Stimulated activated CD4-positive, alpha-beta T cell treated with anti-CD3 and anti-CD28 coated beads, Interleukin-4, amount 100 ng/mL, for 4 hours (primary cell): Measurements from ENCODE around the gene TNFRSF19.

Source experiments
- DNase-seq, 2 experiments: peaks; one replicate each; pipeline ENCODE4 v3.0.0-alpha.2; 2020

TNFRSF19 gene

GRCh38 chr13:23608701-23609413 lies 38.6 kb downstream of the TNFRSF19 start:
- DNase-seq: no peak

- DNase-seq: no peak
Observed at GRCh38 chr13:23609414-23609760, 39.2 kb downstream of the TNFRSF19 start.

- no peak for DNase-seq
Observed at GRCh38 chr13:23609874-23610576, 39.8 kb downstream of the TNFRSF19 start.

GRCh38 chr13:23610966-23611491 lies 40.8 kb downstream of the TNFRSF19 start:
- no peak for DNase-seq

GRCh38 chr13:23612182-23612581 lies 42.0 kb downstream of the TNFRSF19 start:
- no peak for DNase-seq

GRCh38 chr13:23612731-23613130 lies 42.5 kb downstream of the TNFRSF19 start:
- no peak for DNase-seq

- DNase-seq: no peak
Observed at GRCh38 chr13:23613596-23613995, 43.4 kb downstream of the TNFRSF19 start.

GRCh38 chr13:23615395-23616081 lies 45.3 kb downstream of the TNFRSF19 start:
- DNase-seq: no peak

- no peak for DNase-seq
Observed at GRCh38 chr13:23616228-23616627, 46.0 kb downstream of the TNFRSF19 start.

GRCh38 chr13:23617551-23618024 lies 47.4 kb downstream of the TNFRSF19 start:
- no peak for DNase-seq

GRCh38 chr13:23618341-23618740 lies 48.1 kb downstream of the TNFRSF19 start:
- DNase-seq: no peak

GRCh38 chr13:23619068-23619855 lies 49.0 kb downstream of the TNFRSF19 start:
- no peak for DNase-seq

- no peak for DNase-seq
Observed at GRCh38 chr13:23620211-23620610, 50.0 kb downstream of the TNFRSF19 start.

GRCh38 chr13:23620613-23621315 lies 50.6 kb downstream of the TNFRSF19 start:
- DNase-seq: no peak

GRCh38 chr13:23621316-23621645 lies 51.1 kb downstream of the TNFRSF19 start:
- DNase-seq: no peak

- DNase-seq: no peak
Observed at GRCh38 chr13:23622985-23623384, 52.8 kb downstream of the TNFRSF19 start.

- DNase-seq: no peak
Observed at GRCh38 chr13:23623394-23623793, 53.2 kb downstream of the TNFRSF19 start.

- no peak for DNase-seq
Observed at GRCh38 chr13:23626700-23627099, 56.5 kb downstream of the TNFRSF19 start.

GRCh38 chr13:23627410-23627809 lies 57.2 kb downstream of the TNFRSF19 start:
- DNase-seq: no peak

- no peak for DNase-seq
Observed at GRCh38 chr13:23628250-23628649, 58.0 kb downstream of the TNFRSF19 start.

GRCh38 chr13:23628765-23629565 lies 58.8 kb downstream of the TNFRSF19 start:
- no peak for DNase-seq
